Muscle layer of duodenum (tissue), 2 donors: Measurements from ENCODE around the gene CYP3A7.
"Not testable (repeated sequence)": the region's sequence is repeated elsewhere in the genome, so short reads cannot be mapped to it uniquely, and the experiment has no call there.

Experiments used
- H3K27ac ChIP-seq: one replicate; pipeline ENCODE4 v1.7.0; 2013; ENCODE audit warnings: mild to moderate bottlenecking, low read length
- H3K27me3 ChIP-seq: one replicate; pipeline ENCODE4 v1.7.0; 2013; ENCODE audit warnings: low read depth, mild to moderate bottlenecking, control low read depth, low read length
- H3K36me3 ChIP-seq, 2 donors: one replicate each; pipeline ENCODE4 v1.7.0; 2013; ENCODE audit warnings: low read length in 2 of 2, control low read depth in 1 of 2, mild to moderate bottlenecking in 1 of 2; ENCODE audit not compliant: insufficient read depth in 2 of 2, control insufficient read depth in 1 of 2
- H3K4me1 ChIP-seq, 2 donors: one replicate each; pipeline ENCODE4 v1.7.0; 2013; ENCODE audit warnings: low read length in 2 of 2, mild to moderate bottlenecking in 2 of 2, control low read depth in 1 of 2, moderate library complexity in 1 of 2; ENCODE audit not compliant: insufficient read depth in 2 of 2, control insufficient read depth in 1 of 2
- H3K4me3 ChIP-seq, 2 donors: one replicate each; pipeline ENCODE4 v1.7.0; 2013; ENCODE audit warnings: low read length in 2 of 2, low read depth in 1 of 2, mild to moderate bottlenecking in 1 of 2
- H3K9me3 ChIP-seq, 2 donors: one replicate each; pipeline ENCODE4 v1.7.0; 2013; ENCODE audit warnings: low read length in 2 of 2, control low read depth in 1 of 2, mild to moderate bottlenecking in 1 of 2; ENCODE audit not compliant: control insufficient read depth in 1 of 2
- donor health status: healthy.

The CYP3A7 gene

GRCh38 chr7:99740573-99741440 lies 5.8 kb upstream of the CYP3A7 start:
- no peak overlapping the region for H3K27ac ChIP-seq
- H3K4me3 ChIP-seq = no peak overlapping the region
- no peaks in the 10 kb centered on the region for H3K27me3 ChIP-seq
- H3K36me3 ChIP-seq = peaks cover 0 to 17% of the 10 kb centered on the region in 2 donors
- no peaks in the 10 kb centered on the region for H3K9me3 ChIP-seq
- no peaks in the 10 kb centered on the region for H3K4me1 ChIP-seq

GRCh38 chr7:99739699-99740572 lies 4.9 kb upstream of the CYP3A7 start:
- no peaks in the 10 kb centered on the region for H3K4me1 ChIP-seq
- no peak overlapping the region for H3K4me3 ChIP-seq
- no peaks in the 10 kb centered on the region for H3K9me3 ChIP-seq
- no peaks in the 10 kb centered on the region for H3K27me3 ChIP-seq
- no peak overlapping the region for H3K27ac ChIP-seq
- peaks cover 0 to 17% of the 10 kb centered on the region in 2 donors for H3K36me3 ChIP-seq

- Histone ChIP-seq H3K27ac (no peak overlapping the region), H3K4me3 (no peak overlapping the region), H3K36me3 (peaks cover 0 to 17% of the 10 kb centered on the region in 2 donors), H3K27me3 (no peaks in the 10 kb centered on the region), H3K4me1 (no peaks in the 10 kb centered on the region), H3K9me3 (no peaks in the 10 kb centered on the region)
These were observed 2.7 kb upstream of the CYP3A7 start for GRCh38 chr7:99737726-99738125.

GRCh38 chr7:99736667-99737066 lies 1.7 kb upstream of the CYP3A7 start:
- H3K27me3 ChIP-seq, H3K4me1 ChIP-seq, H3K9me3 ChIP-seq, H3K27ac ChIP-seq, H3K4me3 ChIP-seq: not testable (repeated sequence)
- peaks cover 0 to 17% of the 10 kb centered on the region in 2 donors for H3K36me3 ChIP-seq

DNA sequence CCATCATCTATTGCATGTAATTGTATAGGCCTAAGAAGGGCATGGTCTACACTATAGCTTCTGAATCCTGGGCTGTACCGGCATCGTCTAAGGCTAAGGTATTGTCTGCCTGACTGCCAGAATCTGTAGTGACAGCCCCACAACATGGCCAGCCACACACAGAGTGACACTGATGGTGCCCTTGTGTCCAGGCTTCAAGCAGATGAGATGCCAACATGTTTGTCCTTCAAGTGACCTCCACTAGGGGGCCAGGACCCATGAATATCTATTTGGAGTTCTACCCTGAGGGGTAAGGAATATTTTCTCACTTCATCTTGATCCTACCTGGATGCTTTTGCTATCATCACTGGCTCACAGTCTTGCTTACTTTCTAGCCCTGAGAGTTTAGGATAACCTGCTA lies 1.5 kb downstream of the CYP3A7 start:
- Histone ChIP-seq H3K36me3 (peaks cover 0 to 9% of the 10 kb centered on the region in 2 donors), H3K27ac (no peak overlapping the region), H3K9me3 (no peaks in the 10 kb centered on the region), H3K4me3 (no peak overlapping the region), H3K27me3 (no peaks in the 10 kb centered on the region), H3K4me1 (no peaks in the 10 kb centered on the region)

DNA sequence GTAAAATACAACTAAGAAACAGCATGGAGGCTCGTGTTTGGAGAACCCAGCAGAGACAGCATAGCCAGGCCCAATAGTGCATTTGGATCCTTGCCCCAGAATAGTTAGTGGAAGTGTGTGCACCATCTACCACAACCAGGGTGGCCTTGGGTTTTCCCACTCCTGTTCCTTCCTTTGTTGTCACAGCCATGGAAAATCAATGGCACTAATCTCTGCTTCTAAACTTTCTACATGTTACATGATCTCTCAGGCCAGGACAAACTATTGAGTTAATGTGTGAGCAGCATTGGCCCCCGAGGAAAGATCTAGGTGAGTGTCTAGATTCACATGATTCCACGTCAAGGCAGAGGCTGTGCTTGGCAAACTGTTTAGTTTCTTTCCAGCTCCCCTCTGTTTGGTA lies 2.0 kb downstream of the CYP3A7 start:
- Histone ChIP-seq H3K4me1 (no peaks in the 10 kb centered on the region), H3K27ac (no peak overlapping the region), H3K9me3 (no peaks in the 10 kb centered on the region), H3K27me3 (no peaks in the 10 kb centered on the region), H3K36me3 (peaks cover 0 to 9% of the 10 kb centered on the region in 2 donors), H3K4me3 (no peak overlapping the region)

DNA sequence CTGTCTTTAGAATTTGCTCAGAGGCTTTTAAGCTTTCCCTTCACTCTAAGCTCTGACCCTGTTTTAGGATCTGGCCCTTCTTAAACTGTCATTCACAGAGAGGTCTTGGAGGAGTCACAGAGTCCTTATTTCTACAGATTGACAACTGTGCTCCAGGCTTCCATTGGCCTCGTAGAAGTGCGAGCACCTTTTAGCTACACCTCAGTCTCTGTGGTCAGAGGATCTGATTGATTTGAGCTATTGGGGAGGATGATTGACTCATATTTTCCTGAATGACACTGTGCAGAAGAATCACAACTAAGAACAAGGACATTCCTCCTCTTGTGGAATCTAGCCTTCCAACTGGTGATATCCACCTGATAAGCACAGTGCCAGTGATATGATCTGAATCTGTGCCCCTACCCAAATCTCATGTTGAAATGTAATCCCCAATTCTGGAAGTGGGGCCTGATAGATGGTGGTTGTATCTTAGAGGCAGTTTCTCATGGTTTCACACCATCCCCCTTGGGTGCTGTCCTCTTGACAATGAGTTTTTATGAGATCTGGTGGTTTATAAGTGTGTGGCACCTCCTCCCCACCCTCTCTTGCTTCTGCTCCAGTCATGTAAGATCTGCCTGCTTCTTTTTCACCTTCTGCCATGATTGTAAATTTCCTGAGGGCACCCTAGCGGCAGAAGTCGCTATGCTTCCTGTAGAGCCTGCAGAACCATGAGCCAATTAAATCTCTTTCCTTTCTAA lies 3.2 kb downstream of the CYP3A7 start:
- H3K9me3 ChIP-seq = no peaks in the 10 kb centered on the region
- no peak overlapping the region for H3K27ac ChIP-seq
- peaks cover 0 to 4% of the 10 kb centered on the region in 2 donors for H3K36me3 ChIP-seq
- no peaks in the 10 kb centered on the region for H3K27me3 ChIP-seq
- no peak overlapping the region for H3K4me3 ChIP-seq
- no peaks in the 10 kb centered on the region for H3K4me1 ChIP-seq

DNA sequence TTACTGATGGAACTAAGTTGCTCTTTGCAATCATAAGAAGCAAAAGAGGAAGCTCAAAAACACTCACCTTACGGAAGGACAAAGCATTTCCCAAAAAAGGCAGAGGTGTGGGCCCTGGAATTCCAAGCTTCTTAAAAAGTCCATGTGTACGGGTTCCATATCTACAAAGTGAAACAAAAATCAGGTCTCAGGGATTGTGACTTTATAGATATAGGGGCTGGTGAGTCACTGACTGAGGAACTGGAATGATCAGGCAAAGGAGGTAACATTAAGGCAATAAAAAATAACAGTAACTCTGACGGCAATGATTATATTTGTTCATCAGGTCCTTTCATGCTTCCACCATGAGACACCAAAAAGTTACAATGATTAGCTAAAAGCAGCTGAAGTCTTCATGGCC lies 4.0 kb downstream of the CYP3A7 start:
- Histone ChIP-seq H3K27ac (no peak overlapping the region), H3K4me1 (no peaks in the 10 kb centered on the region), H3K9me3 (no peaks in the 10 kb centered on the region)

DNA sequence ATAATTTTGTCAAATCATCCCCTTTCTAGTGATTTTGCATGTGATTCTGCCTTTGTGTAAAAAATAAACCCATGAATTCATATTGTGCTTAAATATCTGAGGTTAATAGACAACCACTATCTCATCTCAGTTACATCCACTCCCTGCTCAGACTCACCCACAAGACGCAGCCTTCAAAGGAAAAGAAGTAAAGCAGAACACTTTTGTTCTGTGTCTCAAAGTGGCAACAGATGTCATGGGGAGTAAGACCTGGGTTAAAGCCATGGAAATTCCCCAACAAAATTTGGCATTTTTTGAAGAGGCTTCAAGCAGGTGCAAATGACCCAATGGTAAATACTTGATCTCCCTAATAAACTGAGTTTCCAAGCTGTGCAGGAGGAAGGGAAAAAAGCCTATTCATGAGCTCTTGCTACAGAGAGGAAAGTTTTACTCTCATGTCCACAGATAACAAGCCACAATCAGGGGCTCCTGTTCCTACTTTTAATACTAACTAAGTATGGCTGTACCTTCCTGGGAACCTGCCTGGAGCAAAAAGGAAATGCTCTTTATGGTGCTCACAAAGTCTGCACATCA lies 4.7 kb downstream of the CYP3A7 start:
- Histone ChIP-seq H3K9me3 (no peaks in the 10 kb centered on the region), H3K27ac (no peak overlapping the region), H3K27me3 (no peaks in the 10 kb centered on the region), H3K36me3 (no peaks in the 10 kb centered on the region), H3K4me3 (no peak overlapping the region), H3K4me1 (no peaks in the 10 kb centered on the region)

More for the DNA sequence above, 4.0 kb downstream of the CYP3A7 start:
- Histone ChIP-seq H3K36me3 (no peaks in the 10 kb centered on the region), H3K4me3 (no peak overlapping the region), H3K27me3 (no peaks in the 10 kb centered on the region)

GRCh38 chr7:99729486-99730237 lies 5.3 kb downstream of the CYP3A7 start:
- Histone ChIP-seq H3K36me3 (no peaks in the 10 kb centered on the region), H3K4me1 (no peaks in the 10 kb centered on the region), H3K27ac (no peak overlapping the region), H3K27me3 (no peaks in the 10 kb centered on the region), H3K9me3 (no peaks in the 10 kb centered on the region), H3K4me3 (no peak overlapping the region)
